Measurements from ENCODE around the gene MARCO.

DNA sequence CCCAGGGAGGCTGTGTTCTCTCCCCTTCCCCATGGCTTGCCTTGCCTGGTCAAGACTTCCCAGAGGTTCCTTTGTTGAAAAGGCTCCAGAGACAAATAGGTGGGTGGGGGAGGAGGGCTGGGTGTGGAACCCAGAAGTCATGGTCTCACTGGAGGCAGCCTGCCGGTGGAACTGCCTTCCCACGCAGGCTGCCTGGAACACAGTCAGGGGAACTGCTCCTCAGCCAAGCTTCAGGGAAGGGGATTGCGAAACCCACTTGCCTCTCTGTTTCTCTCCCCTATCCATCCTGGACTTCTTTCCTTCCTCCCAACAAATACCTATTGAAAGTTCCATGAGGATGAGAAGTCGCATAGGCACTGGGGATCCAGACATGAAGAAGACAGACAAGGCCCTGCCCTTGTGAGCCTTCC lies 31.6 kb downstream of the MARCO start:
- TF ChIP-seq, protein P1, sequence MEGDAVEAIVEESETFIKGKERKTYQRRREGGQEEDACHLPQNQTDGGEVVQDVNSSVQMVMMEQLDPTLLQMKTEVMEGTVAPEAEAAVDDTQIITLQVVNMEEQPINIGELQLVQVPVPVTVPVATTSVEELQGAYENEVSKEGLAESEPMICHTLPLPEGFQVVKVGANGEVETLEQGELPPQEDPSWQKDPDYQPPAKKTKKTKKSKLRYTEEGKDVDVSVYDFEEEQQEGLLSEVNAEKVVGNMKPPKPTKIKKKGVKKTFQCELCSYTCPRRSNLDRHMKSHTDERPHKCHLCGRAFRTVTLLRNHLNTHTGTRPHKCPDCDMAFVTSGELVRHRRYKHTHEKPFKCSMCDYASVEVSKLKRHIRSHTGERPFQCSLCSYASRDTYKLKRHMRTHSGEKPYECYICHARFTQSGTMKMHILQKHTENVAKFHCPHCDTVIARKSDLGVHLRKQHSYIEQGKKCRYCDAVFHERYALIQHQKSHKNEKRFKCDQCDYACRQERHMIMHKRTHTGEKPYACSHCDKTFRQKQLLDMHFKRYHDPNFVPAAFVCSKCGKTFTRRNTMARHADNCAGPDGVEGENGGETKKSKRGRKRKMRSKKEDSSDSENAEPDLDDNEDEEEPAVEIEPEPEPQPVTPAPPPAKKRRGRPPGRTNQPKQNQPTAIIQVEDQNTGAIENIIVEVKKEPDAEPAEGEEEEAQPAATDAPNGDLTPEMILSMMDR (IDR thresholded peaks at IDR 0.05), result no peak
- TF ChIP-seq POLR2A (IDR thresholded peaks at IDR 0.05), result no peak
- no peak for TF ChIP-seq POLR2AphosphoS5 (IDR thresholded peaks at IDR 0.05; ENCODE audit: insufficient read depth in 1 of 2, low read depth in 1 of 2)

Measured in vagina (tissue), 2 donors.